ENCODE results near the gene CDH5.

- TF ChIP-seq CTCF (IDR thresholded peaks at IDR 0.05) (no peak), POLR2A (IDR thresholded peaks at IDR 0.05) (no peak)
These were observed 5.8 kb downstream of the CDH5 start for GRCh38 chr16:66372078-66372897.

Data from Peyer's patch (tissue), 4 donors.